Measurements from ENCODE around the gene COMMD8. TPM values are rescaled to one million over a fixed set of nuclear protein-coding genes. Genes with fewer than 3 reads are reported as not detected.

Gene COMMD8
- polyA plus RNA-seq, 3 donors from 2014 or later, result 53.8 to 106 (median 63.8) TPM

GRCh38 chr4:47410271-47410670 lies 53.2 kb downstream of the COMMD8 start:
- Mint-ChIP-seq H3K9me3 (peaks cover 0 to 3% (median 0%) of the 10 kb centered on the region in 6 donors), H3K36me3 (no peaks in the 10 kb centered on the region), H3K4me3 (no peak overlapping the region), H3K27me3 (ENCODE audit: low read depth in 3 of 3) (peaks cover 0 to 2% (median 0%) of the 10 kb centered on the region in 3 donors), H3K27ac (no peak overlapping the region), H3K4me1 (no peaks in the 10 kb centered on the region)
- DNase-seq, result no peak

- H3K27ac Mint-ChIP-seq, result no peak overlapping the region
- no peak overlapping the region for H3K4me3 Mint-ChIP-seq
- H3K27me3 Mint-ChIP-seq (ENCODE audit: low read depth in 3 of 3), result no peaks in the 10 kb centered on the region
- peaks cover 0 to 3% (median 0%) of the 10 kb centered on the region in 6 donors for H3K9me3 Mint-ChIP-seq
- no peaks in the 10 kb centered on the region for H3K4me1 Mint-ChIP-seq
- no peak for DNase-seq
- no peaks in the 10 kb centered on the region for H3K36me3 Mint-ChIP-seq
Observed at GRCh38 chr4:47406408-47406807, 57.1 kb downstream of the COMMD8 start.

Other genes with a start within 250 kb of the COMMD8 start
- gene ATP10D, start 21.6 kb upstream of the COMMD8 start, polyA plus RNA-seq, result 10 to 100 TPM; 13.5 to 23.9 (median 16.8) TPM